HEK293T (cell line): ENCODE results near the gene CTNNBL1.

Source experiments
- ARNT ChIP-seq: fragments of 450-650 bp; IDR thresholded peaks from 2 replicates; pipeline ENCODE4 v1.6.1; 2017; ENCODE audit warnings: mild to moderate bottlenecking
- BHLHE40 ChIP-seq: fragments of 450-650 bp; IDR thresholded peaks from 2 replicates; pipeline ENCODE4 v1.6.1; 2016; ENCODE audit warnings: mild to moderate bottlenecking, moderate library complexity, borderline replicate concordance
- CTBP1 ChIP-seq: fragments of 450-650 bp; IDR thresholded peaks from 2 replicates; pipeline ENCODE4 v1.6.1; 2016; ENCODE audit warnings: borderline replicate concordance
- FOXM1 ChIP-seq: fragments of 450-650 bp; IDR thresholded peaks from 2 replicates; pipeline ENCODE4 v1.6.1; 2017; ENCODE audit warnings: mild to moderate bottlenecking, borderline replicate concordance
- LEF1 ChIP-seq: fragments of 450-650 bp; IDR thresholded peaks from 2 replicates; pipeline ENCODE4 v1.6.1; 2017; ENCODE audit warnings: mild to moderate bottlenecking, borderline replicate concordance
- NFRKB ChIP-seq: fragments of 450-650 bp; IDR thresholded peaks from 2 replicates; pipeline ENCODE4 v1.6.1; 2016; ENCODE audit warnings: mild to moderate bottlenecking, moderate library complexity
- SP1 ChIP-seq: fragments of 450-650 bp; IDR thresholded peaks from 2 replicates; pipeline ENCODE4 v1.6.1; 2017
- SUZ12 ChIP-seq: fragments of 450-650 bp; IDR thresholded peaks from 2 replicates; pipeline ENCODE4 v1.6.1; 2016; ENCODE audit warnings: mild to moderate bottlenecking
- TARDBP ChIP-seq: fragments of 450-650 bp; IDR thresholded peaks from 2 replicates; pipeline ENCODE4 v1.6.1; 2016
- ZNF384 ChIP-seq: fragments of 450-650 bp; IDR thresholded peaks from 2 replicates; pipeline ENCODE4 v1.6.1; 2016

- TF ChIP-seq SUZ12 (no peak), ARNT (no peak), FOXM1 (no peak), CTBP1 (no peak), LEF1 (no peak), BHLHE40 (no peak), NFRKB (no peak), SP1 (no peak), ZNF384 (no peak), TARDBP (no peak)
Observed at GRCh38 chr20:37917461-37917860, 223.6 kb downstream of the CTNNBL1 start.
